Astrocyte of the spinal cord (primary cell): ENCODE data around the gene SLC17A9.

ENCODE experiments used
- DNase-seq: peaks from one replicate; pipeline ENCODE4 v3.0.0; 2011; ENCODE audit warnings: low read depth, low spot score
- H3K4me3 ChIP-seq: 2 replicates; pipeline ENCODE4 v1.5.1; 2011; ENCODE audit warnings: low read depth, mild to moderate bottlenecking, low read length, moderate library complexity
- CTCF ChIP-seq: IDR thresholded peaks from 2 replicates; pipeline ENCODE4 v1.5.1; 2012; ENCODE audit warnings: low read depth, mild to moderate bottlenecking, low read length, inconsistent platforms
- in situ Hi-C: cut with HindIII; loops from 2 replicates; pipeline ENCODE4 v1.10.0; 2017; ENCODE audit warnings: low sequenced_read_pairs

SLC17A9 gene

GRCh38 chr20:62952373-62952967 lies at the start of gene SLC17A9:
SLC17A9 (plus strand) TSS chr20:62952709; CDS start chr20:62952831, 122 bp downstream.
- DNase-seq = no peak

GRCh38 chr20:62902926-62903615 lies 49.4 kb upstream of the SLC17A9 start:
- peak; percentile 50 for DNase-seq
- no peak overlapping the region for H3K4me3 ChIP-seq
- TF ChIP-seq CTCF = no peak
- in situ Hi-C loops = no loop called here

More at GRCh38 chr20:62952373-62952967, at the start of gene SLC17A9:
- in situ Hi-C loops = no loop called here
- H3K4me3 ChIP-seq = peak within 1 kb of the TSS; percentile 15
- TF ChIP-seq CTCF = no peak

GRCh38 chr20:62905536-62906117 lies 46.9 kb upstream of the SLC17A9 start:
- no peak for DNase-seq
- no peak for TF ChIP-seq CTCF
- H3K4me3 ChIP-seq = no peak overlapping the region
- in situ Hi-C loops = no loop called here

GRCh38 chr20:62906209-62906608 lies 46.3 kb upstream of the SLC17A9 start:
- in situ Hi-C loops = no loop called here
- H3K4me3 ChIP-seq = no peak overlapping the region
- DNase-seq = no peak
- TF ChIP-seq CTCF = no peak

GRCh38 chr20:62906647-62907375 lies 45.7 kb upstream of the SLC17A9 start:
- DNase-seq = no peak
- H3K4me3 ChIP-seq = no peak overlapping the region
- no peak for TF ChIP-seq CTCF
- in situ Hi-C loops = no loop called here
